Gastroesophageal sphincter (tissue), 3 donors: ENCODE measurements around the gene TLE3.

Source experiments
- CTCF ChIP-seq, 4 experiments: fragments of 200-600 bp in 2 of 4; fragments of 450-650 bp in 2 of 4; sonication (generic) in 1 of 4; IDR thresholded peaks; one replicate each; pipeline ENCODE4 v1.5.1; 2017 to 2019; ENCODE audit warnings: antibody characterized with exemption in 4 of 4, mild to moderate bottlenecking in 2 of 4, moderate library complexity in 2 of 4
- POLR2A ChIP-seq, 2 donors: fragments of 450-650 bp; IDR thresholded peaks; one replicate each; pipeline ENCODE4 v1.6.1; 2017; ENCODE audit warnings: antibody characterized with exemption in 2 of 2, mild to moderate bottlenecking in 2 of 2, moderate library complexity in 1 of 2

GRCh38 chr15:70067681-70068080, 30.0 kb downstream of the TLE3 start:
- TF ChIP-seq POLR2A (IDR thresholded peaks at IDR 0.05) = no peak
- TF ChIP-seq CTCF (IDR thresholded peaks at IDR 0.05) = no peak
